ENCODE measurements around the gene KLF1.

Gene KLF1

GRCh38 chr19:12886651-12886968, 391 bp downstream of the KLF1 start:
- H3K4me1 ChIP-seq (ENCODE audit: control insufficient read depth in 1 of 2, insufficient read depth in 1 of 2, low read depth in 1 of 2, low read length in 1 of 2): peaks cover 52 to 58% of the 10 kb centered on the region in 2 experiments
- H3K9me3 ChIP-seq: no peaks in the 10 kb centered on the region
- peaks cover 8% of the 10 kb centered on the region for H3K27me3 ChIP-seq
- no peaks in the 10 kb centered on the region for H3K36me3 ChIP-seq
- no peak overlapping the region for H3K27ac ChIP-seq
- H3K4me3 ChIP-seq (ENCODE audit: low read depth in 1 of 2, low read length in 1 of 2): no peak overlapping the region
- TF ChIP-seq CTCF (IDR thresholded peaks at IDR 0.05): no peak

- H3K4me1 ChIP-seq (ENCODE audit: control insufficient read depth in 1 of 2, insufficient read depth in 1 of 2, low read depth in 1 of 2, low read length in 1 of 2): peaks cover 51 to 56% of the 10 kb centered on the region in 2 experiments
- H3K9me3 ChIP-seq: no peaks in the 10 kb centered on the region
- TF ChIP-seq CTCF (IDR thresholded peaks at IDR 0.05): no peak
- peak overlapping the region; percentile 54 to 71 for H3K4me3 ChIP-seq (ENCODE audit: low read depth in 1 of 2, low read length in 1 of 2)
- H3K27ac ChIP-seq: peak overlapping the region; percentile 95
- peaks cover 8% of the 10 kb centered on the region for H3K27me3 ChIP-seq
- H3K36me3 ChIP-seq: no peaks in the 10 kb centered on the region
Measured at GRCh38 chr19:12885749-12886650, 1.0 kb downstream of the KLF1 start.

GRCh38 chr19:12884926-12885748, 1.9 kb downstream of the KLF1 start:
- peak; percentile 74 for TF ChIP-seq CTCF (IDR thresholded peaks at IDR 0.05)
- H3K9me3 ChIP-seq: no peaks in the 10 kb centered on the region
- peak overlapping the region; percentile 95 for H3K27ac ChIP-seq
- H3K27me3 ChIP-seq: peaks cover 16% of the 10 kb centered on the region
- peak overlapping the region; percentile 54 to 71 for H3K4me3 ChIP-seq (ENCODE audit: low read depth in 1 of 2, low read length in 1 of 2)
- H3K36me3 ChIP-seq: no peaks in the 10 kb centered on the region
- H3K4me1 ChIP-seq (ENCODE audit: control insufficient read depth in 1 of 2, insufficient read depth in 1 of 2, low read depth in 1 of 2, low read length in 1 of 2): peaks cover 55% of the 10 kb centered on the region in 2 experiments

- H3K27me3 ChIP-seq: peaks cover 16% of the 10 kb centered on the region
- TF ChIP-seq CTCF (IDR thresholded peaks at IDR 0.05): no peak
- no peaks in the 10 kb centered on the region for H3K36me3 ChIP-seq
- peaks cover 55% of the 10 kb centered on the region in 2 experiments for H3K4me1 ChIP-seq (ENCODE audit: control insufficient read depth in 1 of 2, insufficient read depth in 1 of 2, low read depth in 1 of 2, low read length in 1 of 2)
- H3K27ac ChIP-seq: peak overlapping the region; percentile 95
- no peaks in the 10 kb centered on the region for H3K9me3 ChIP-seq
- H3K4me3 ChIP-seq (ENCODE audit: low read depth in 1 of 2, low read length in 1 of 2): peak overlapping the region; percentile 54 to 71
Measured at GRCh38 chr19:12884627-12884925, 2.4 kb downstream of the KLF1 start.

- Histone ChIP-seq H3K27me3 (peaks cover 16% of the 10 kb centered on the region), H3K4me3 (ENCODE audit: low read depth in 1 of 2, low read length in 1 of 2) (peak overlapping the region; percentile 4 to 71), H3K4me1 (ENCODE audit: control insufficient read depth in 1 of 2, insufficient read depth in 1 of 2, low read depth in 1 of 2, low read length in 1 of 2) (peaks cover 55% of the 10 kb centered on the region in 2 experiments), H3K9me3 (no peaks in the 10 kb centered on the region), H3K36me3 (no peaks in the 10 kb centered on the region), H3K27ac (peak overlapping the region; percentile 95)
- no peak for TF ChIP-seq CTCF (IDR thresholded peaks at IDR 0.05)
Measured at GRCh38 chr19:12884202-12884601, 2.8 kb downstream of the KLF1 start.

All from neutrophil (primary cell).